ENCODE data around the gene PAK1. TPM values are rescaled to one million over a fixed set of nuclear protein-coding genes. Genes with fewer than 3 reads are reported as not detected.

Gene PAK1
- total and polyA plus RNA-seq, 2 of the 4 experiments (the other 2 are of a cell fraction): 34.3 to 60.6 TPM

- no peak for TF ChIP-seq MXI1 (IDR thresholded peaks at IDR 0.05; ENCODE audit: borderline replicate concordance, low read depth, low read length)
These were observed 186.2 kb downstream of the PAK1 start (continued) for GRCh38 chr11:77287615-77288273.

GRCh38 chr11:77287136-77287535 lies 186.8 kb downstream of the PAK1 start:
- H4K5ac ChIP-seq (ENCODE audit: low read depth, low read length): peak overlapping the region; percentile 9; the same call in 1 of the 2 replicates
- peak overlapping the region; percentile 55 for H2BK5ac ChIP-seq (ENCODE audit: low read depth, low read length, poor library complexity, severe bottlenecking)
- peak overlapping the region; percentile 1; the same call in 1 of the 2 replicates for H4K91ac ChIP-seq (ENCODE audit: insufficient read depth, low read depth, low read length)
- H3K79me1 ChIP-seq (ENCODE audit: low read depth in 1 of 2, low read length in 2 of 2): no peaks in the 10 kb centered on the region
- H3K18ac ChIP-seq (ENCODE audit: low read depth, low read length): peak overlapping the region; percentile 34; the same call in 1 of the 2 replicates
- H3K9ac ChIP-seq (ENCODE audit: low read depth, low read length): no peak overlapping the region
- no peak overlapping the region for H2AFZ ChIP-seq (replicated peaks; ENCODE audit: low read length, poor library complexity)
- peaks cover 8% of the 10 kb centered on the region for H3K9me1 ChIP-seq (ENCODE audit: insufficient read depth, low read length)
- no peak overlapping the region for H3K23ac ChIP-seq (ENCODE audit: low read depth, low read length)
- no peaks in the 10 kb centered on the region for H3K36me3 ChIP-seq (ENCODE audit: control insufficient read depth, insufficient read depth, low read length)
- TF ChIP-seq RAD21 (IDR thresholded peaks at IDR 0.05; ENCODE audit: low read length) (no peak), MAZ (IDR thresholded peaks at IDR 0.05; ENCODE audit: borderline replicate concordance, low read depth, low read length) (no peak), USF2 (IDR thresholded peaks at IDR 0.05; ENCODE audit: low read depth, low read length) (no peak), BHLHE40 (IDR thresholded peaks at IDR 0.05; ENCODE audit: low read depth, low read length) (no peak), RCOR1 (IDR thresholded peaks at IDR 0.05; ENCODE audit: insufficient replicate concordance, low read length) (no peak), CEBPB (IDR thresholded peaks at IDR 0.05; ENCODE audit: low read depth, low read length) (no peak), RFX5 (IDR thresholded peaks at IDR 0.05; ENCODE audit: low read depth, low read length) (no peak), NFE2L2 (IDR thresholded peaks at IDR 0.05; ENCODE audit: low read depth, low read length) (no peak), CHD1 (IDR thresholded peaks at IDR 0.05; ENCODE audit: low read depth, low read length) (no peak), CTCF (conservative IDR thresholded peaks at IDR 0.05; ENCODE audit: low read depth, low read length) (no peak), POLR2A (IDR thresholded peaks at IDR 0.05; ENCODE audit: low read depth, low read length) (no peak), FOS (IDR thresholded peaks at IDR 0.05; ENCODE audit: low read depth, low read length) (no peak)
- no peaks in the 10 kb centered on the region for H3K27me3 ChIP-seq (ENCODE audit: control insufficient read depth, insufficient read depth, low read length)
- 0 out of 3 replicates have a peak overlapping the region, but pooled peaks have one; percentile 18 for H2BK15ac ChIP-seq (ENCODE audit: low read depth, low read length)
- ATAC-seq (ENCODE audit: low read depth) (peak; percentile 40), DNase-seq (peak; percentile 26)
- H3K4ac ChIP-seq (ENCODE audit: low read depth, low read length): peak overlapping the region; percentile 18; the same call in 1 of the 2 replicates
- peak overlapping the region; percentile 42 for H2AK5ac ChIP-seq (ENCODE audit: low read depth, low read length)
- peak overlapping the region; percentile 38 for H2BK120ac ChIP-seq (ENCODE audit: low read depth, low read length)
- no CpG with 5 or more reads among the region's 3 CpGs for WGBS, 2 experiments (ENCODE audit: extremely low coverage in 2 of 2, insufficient read length in 1 of 2)
- BruUV-seq (replicated peaks): no TSS peak
- H3K4me3 ChIP-seq (ENCODE audit: insufficient read depth, low read depth, low read length): no peak overlapping the region
- intact Hi-C loops (cut with micrococcal nuclease) (no loop called here), dilution Hi-C loops (cut with HindIII; ENCODE audit: low sequenced_read_pairs, unreplicated experiment) (no loop called here), in situ Hi-C loops (cut with MboI; ENCODE audit: low sequenced_read_pairs) (no loop called here)
- H3K9me3 ChIP-seq (ENCODE audit: control insufficient read depth, insufficient read depth, low read length): no peaks in the 10 kb centered on the region
- POLR2A ChIA-PET (ENCODE audit: unreplicated experiment): no interaction called here
- no peak overlapping the region for H3K27ac ChIP-seq (ENCODE audit: insufficient read depth, low read length)
- CTCF ChIA-PET: interaction anchor here (0.6 kb wide), 1 partner anchor 904 kb away, joined by 4 read pairs; no protein-coding TSS in a partner anchor
- peaks cover 12% of the 10 kb centered on the region for H3K4me1 ChIP-seq (ENCODE audit: control insufficient read depth, insufficient read depth, low read length)
- peak overlapping the region in 1 of 2 experiments; percentile 13; a peak in 2 of 4 replicates for H4K8ac ChIP-seq (ENCODE audit: low read depth in 2 of 2, low read length in 2 of 2)
- H3K4me2 ChIP-seq (ENCODE audit: low read depth, low read length): no peak overlapping the region; the same call in 1 of the 2 replicates
- H3K56ac ChIP-seq (ENCODE audit: extremely low read depth, insufficient read depth, low read length): no peak overlapping the region
- H4K20me1 ChIP-seq (ENCODE audit: insufficient read depth, low read length): no peaks in the 10 kb centered on the region
- H3K14ac ChIP-seq (replicated peaks; ENCODE audit: low read depth, low read length): peak overlapping the region; percentile 5; the same call in 1 of the 2 replicates
- H2AK9ac ChIP-seq (replicated peaks; ENCODE audit: low read depth, low read length, poor library complexity): peak overlapping the region; percentile 6
- peak overlapping the region; percentile 41; the same call in 1 of the 2 replicates for H2BK20ac ChIP-seq (ENCODE audit: low read depth, low read length)

Measured in IMR-90 (cell line).